Head of caudate nucleus (tissue), 42 donors: Measurements from ENCODE around the gene DGCR8.
A peak's percentile ranks its signal among the peaks of the same experiment; 100 is the strongest.
"Not testable (repeated sequence)": the region's sequence is repeated elsewhere in the genome, so short reads cannot be mapped to it uniquely, and the experiment has no call there.

Experiments used
- DNase-seq, 42 donors: peaks; one replicate each; pipeline versions ENCODE4 v3.0.0 to v3.0.0-alpha.2; 2020 to 2021; ENCODE audit warnings: mixed read lengths in 7 of 42
- intact Hi-C: fragments of 100-400 bp; cut with DNase I; formaldehyde crosslinking; loops from one replicate; pipeline ENCODE4 v1.15.0; 2022

DGCR8 gene

GRCh38 chr22:20063271-20064139, 16.5 kb upstream of the DGCR8 start:
- intact Hi-C loops: no loop called here
- DNase-seq: no peak

- intact Hi-C loops: no loop called here
- DNase-seq: no peak
Observed at GRCh38 chr22:20064140-20064480, 15.9 kb upstream of the DGCR8 start.

- DNase-seq: no peak
- intact Hi-C loops: no loop called here
Observed at GRCh38 chr22:20064545-20065262, 15.3 kb upstream of the DGCR8 start.

GRCh38 chr22:20065896-20066616, 14.0 kb upstream of the DGCR8 start:
- intact Hi-C loops: no loop called here
- DNase-seq: no peak

GRCh38 chr22:20066617-20067383, 13.2 kb upstream of the DGCR8 start:
- no peak for DNase-seq
- intact Hi-C loops: no loop called here

GRCh38 chr22:20067384-20067682, 12.7 kb upstream of the DGCR8 start:
- DNase-seq, intact Hi-C loops: not testable (repeated sequence)

- intact Hi-C loops: no loop called here
- no peak for DNase-seq
Observed at GRCh38 chr22:20068640-20069039, 11.4 kb upstream of the DGCR8 start.

GRCh38 chr22:20069331-20070042, 10.6 kb upstream of the DGCR8 start:
- no peak for DNase-seq
- intact Hi-C loops: no loop called here

GRCh38 chr22:20071524-20071972, 8.5 kb upstream of the DGCR8 start:
- no peak for DNase-seq
- intact Hi-C loops: no loop called here

GRCh38 chr22:20076627-20077172, 3.3 kb upstream of the DGCR8 start:
- DNase-seq: no peak
- intact Hi-C loops: no loop called here

- peak in 39 of 42 donors; percentile 24 to 82 (median 54) for DNase-seq
- intact Hi-C loops: loop anchor here (10.0 kb wide), 1 partner anchor 56 kb away; the partner anchor contains the start of gene TANGO2
Observed at GRCh38 chr22:20080445-20080775, 369 bp downstream of the DGCR8 start.

GRCh38 chr22:20080776-20081654, 974 bp downstream of the DGCR8 start:
- intact Hi-C loops: loop anchor here (10.0 kb wide), 1 partner anchor 56 kb away; the partner anchor contains the start of gene TANGO2
- peak in 5 of 42 donors; percentile 6 to 47 (median 18) for DNase-seq

GRCh38 chr22:20083157-20083890, 3.3 kb downstream of the DGCR8 start:
- DNase-seq: no peak
- intact Hi-C loops: loop anchor here (10.0 kb wide), 1 partner anchor 59 kb away; the partner anchor contains the start of gene TANGO2

- DNase-seq: no peak
- intact Hi-C loops: loop anchor here (10.0 kb wide), 1 partner anchor 59 kb away; the partner anchor contains the start of gene TANGO2
Observed at GRCh38 chr22:20083891-20084546, 4.0 kb downstream of the DGCR8 start.

GRCh38 chr22:20084547-20085413, 4.7 kb downstream of the DGCR8 start:
- DNase-seq: no peak
- intact Hi-C loops: loop anchor here (10.0 kb wide), 1 partner anchor 60 kb away; the partner anchor contains the start of gene TANGO2
